Esophagus (tissue), 2 donors: Measurements from ENCODE around the gene NIT1. TPM values are rescaled to one million over a fixed set of nuclear protein-coding genes. Genes with fewer than 3 reads are reported as not detected.

Experiments used
- H3K27ac ChIP-seq, 2 donors: one replicate each; pipeline ENCODE4 v1.5.1; 2013; ENCODE audit warnings: low read depth in 2 of 2, mild to moderate bottlenecking in 2 of 2, inconsistent platforms in 1 of 2, low read length in 1 of 2, moderate library complexity in 1 of 2
- H3K27me3 ChIP-seq, 2 donors: one replicate each; pipeline ENCODE4 v1.6.1; 2013; ENCODE audit warnings: low read length in 2 of 2, control low read depth in 1 of 2, mild to moderate bottlenecking in 1 of 2; ENCODE audit not compliant: insufficient read depth in 2 of 2, control insufficient read depth in 1 of 2
- H3K36me3 ChIP-seq, 2 donors: one replicate each; pipeline ENCODE4 v1.6.1; 2013; ENCODE audit warnings: low read length in 1 of 2; ENCODE audit not compliant: control insufficient read depth in 2 of 2, insufficient read depth in 2 of 2
- H3K4me1 ChIP-seq, 2 donors: one replicate each; pipeline ENCODE4 v1.6.1; 2013; ENCODE audit warnings: low read length in 1 of 2; ENCODE audit not compliant: control insufficient read depth in 2 of 2, insufficient read depth in 2 of 2
- H3K4me3 ChIP-seq, 2 donors: one replicate each; pipeline ENCODE4 v1.5.1; 2013; ENCODE audit warnings: low read length in 2 of 2, mild to moderate bottlenecking in 2 of 2, low read depth in 1 of 2, moderate library complexity in 1 of 2
- H3K9me3 ChIP-seq, 2 donors: one replicate each; pipeline ENCODE4 v1.6.1; 2013; ENCODE audit warnings: mild to moderate bottlenecking in 2 of 2, low read depth in 1 of 2, low read length in 1 of 2, moderate library complexity in 1 of 2; ENCODE audit not compliant: control insufficient read depth in 2 of 2, insufficient read depth in 1 of 2
- WGBS, 2 donors: extraction: QIAGEN DNeasy Blood & Tissue Kit; methylation state at CpG; one replicate each; pipeline ENCODE4 v1.1.7; 2013; 5-methylcytosine and 5-hydroxymethylcytosine counted together
- polyA plus RNA-seq, 2 donors: library from polyadenylated mRNA; stranded (reverse); fragments of 200-250 nt; gene quantifications; one replicate each; pipeline ENCODE4 v1.2.3, GENCODE V29; 2013
- donor health status: healthy with polysubstance abuse.
- donor health status: Bipolar disorder and iron deficiency.

NIT1 gene
- polyA plus RNA-seq, 2 donors = 28.0 to 28.5 TPM

- Histone ChIP-seq H3K4me1 (peaks cover 0 to 28% of the 10 kb centered on the region in 2 donors), H3K9me3 (no peaks in the 10 kb centered on the region), H3K27me3 (no peaks in the 10 kb centered on the region), H3K27ac (peak overlapping the region; percentile 71 to 89), H3K4me3 (no peak overlapping the region), H3K36me3 (no peaks in the 10 kb centered on the region)
- 87 to 92% methylated on average over 7 of the region's 7 CpGs for WGBS, 2 donors
Measured at GRCh38 chr1:161091796-161092507, 26.0 kb upstream of the NIT1 start.

GRCh38 chr1:161092621-161093028, 25.3 kb upstream of the NIT1 start:
- Histone ChIP-seq H3K9me3 (no peaks in the 10 kb centered on the region), H3K27me3 (no peaks in the 10 kb centered on the region), H3K36me3 (no peaks in the 10 kb centered on the region), H3K4me1 (peaks cover 0 to 30% of the 10 kb centered on the region in 2 donors), H3K4me3 (no peak overlapping the region), H3K27ac (peak overlapping the region; percentile 71 to 89)
- 44 to 53% methylated on average over 3 of the region's 3 CpGs for WGBS, 2 donors

GRCh38 chr1:161094481-161094880, 23.4 kb upstream of the NIT1 start:
- H3K27me3 ChIP-seq = no peaks in the 10 kb centered on the region
- WGBS, 2 donors = 94 to 97% methylated on average over 14 of the region's 14 CpGs
- no peak overlapping the region for H3K27ac ChIP-seq
- peaks cover 0 to 35% of the 10 kb centered on the region in 2 donors for H3K4me1 ChIP-seq
- no peak overlapping the region for H3K4me3 ChIP-seq
- peaks cover 0 to 2% of the 10 kb centered on the region in 2 donors for H3K9me3 ChIP-seq
- H3K36me3 ChIP-seq = no peaks in the 10 kb centered on the region

DNA sequence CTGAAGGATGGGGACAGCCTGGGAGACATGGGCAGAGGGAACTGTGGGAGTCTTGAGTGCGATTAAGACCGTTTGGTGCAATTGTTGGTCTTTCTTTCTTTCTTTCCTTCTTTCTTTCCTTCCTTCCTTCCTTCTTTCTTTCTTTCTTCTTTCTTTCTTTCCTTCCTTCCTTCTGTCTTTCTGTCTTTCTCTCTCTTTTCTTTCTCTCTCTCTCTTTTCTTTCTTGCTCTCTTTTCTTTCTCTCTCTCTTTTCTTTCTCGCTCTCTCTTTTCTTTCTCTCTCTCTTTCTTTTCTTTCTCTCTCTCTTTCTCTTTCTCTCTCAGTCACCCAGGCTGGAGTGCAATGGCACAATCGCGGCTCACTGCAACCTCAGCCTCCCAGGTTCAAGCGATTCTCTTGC, 22.7 kb upstream of the NIT1 start:
- peaks cover 0 to 2% of the 10 kb centered on the region in 2 donors for H3K9me3 ChIP-seq
- no peak overlapping the region for H3K27ac ChIP-seq
- 95 to 96% methylated on average over 6 of the region's 6 CpGs for WGBS, 2 donors
- H3K27me3 ChIP-seq = no peaks in the 10 kb centered on the region
- peaks cover 0 to 3% of the 10 kb centered on the region in 2 donors for H3K36me3 ChIP-seq
- no peak overlapping the region for H3K4me3 ChIP-seq
- H3K4me1 ChIP-seq = peaks cover 0 to 31% of the 10 kb centered on the region in 2 donors

DNA sequence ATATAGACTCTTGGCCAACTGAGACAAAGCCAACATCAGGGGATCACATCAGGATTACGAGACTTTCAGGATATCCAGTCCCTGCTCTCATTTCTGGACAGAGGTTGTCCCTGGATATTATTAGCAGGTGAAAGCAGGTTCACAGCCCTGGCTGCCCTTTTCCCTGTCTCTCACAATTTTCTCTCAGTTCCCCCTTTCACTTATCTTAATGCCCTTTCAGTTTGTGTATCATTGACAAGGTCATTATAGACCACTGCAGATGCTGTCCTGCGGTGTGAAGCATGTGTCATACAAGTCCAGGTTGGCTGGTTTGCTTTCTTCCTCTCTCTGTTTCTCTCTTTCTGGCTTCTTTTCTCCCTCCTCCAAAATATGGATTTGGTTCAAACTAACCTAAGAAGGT, 21.9 kb upstream of the NIT1 start:
- WGBS, 2 donors = 82 to 83% methylated on average over 2 of the region's 2 CpGs
- peaks cover 0 to 3% of the 10 kb centered on the region in 2 donors for H3K36me3 ChIP-seq
- no peaks in the 10 kb centered on the region for H3K27me3 ChIP-seq
- H3K27ac ChIP-seq = peak overlapping the region; percentile 68 to 87
- H3K4me3 ChIP-seq = no peak overlapping the region
- peaks cover 0 to 2% of the 10 kb centered on the region in 2 donors for H3K9me3 ChIP-seq
- H3K4me1 ChIP-seq = peaks cover 0 to 31% of the 10 kb centered on the region in 2 donors

GRCh38 chr1:161096530-161096929, 21.4 kb upstream of the NIT1 start:
- 18 to 41% methylated on average over 1 of the region's 1 CpG for WGBS, 2 donors

DNA sequence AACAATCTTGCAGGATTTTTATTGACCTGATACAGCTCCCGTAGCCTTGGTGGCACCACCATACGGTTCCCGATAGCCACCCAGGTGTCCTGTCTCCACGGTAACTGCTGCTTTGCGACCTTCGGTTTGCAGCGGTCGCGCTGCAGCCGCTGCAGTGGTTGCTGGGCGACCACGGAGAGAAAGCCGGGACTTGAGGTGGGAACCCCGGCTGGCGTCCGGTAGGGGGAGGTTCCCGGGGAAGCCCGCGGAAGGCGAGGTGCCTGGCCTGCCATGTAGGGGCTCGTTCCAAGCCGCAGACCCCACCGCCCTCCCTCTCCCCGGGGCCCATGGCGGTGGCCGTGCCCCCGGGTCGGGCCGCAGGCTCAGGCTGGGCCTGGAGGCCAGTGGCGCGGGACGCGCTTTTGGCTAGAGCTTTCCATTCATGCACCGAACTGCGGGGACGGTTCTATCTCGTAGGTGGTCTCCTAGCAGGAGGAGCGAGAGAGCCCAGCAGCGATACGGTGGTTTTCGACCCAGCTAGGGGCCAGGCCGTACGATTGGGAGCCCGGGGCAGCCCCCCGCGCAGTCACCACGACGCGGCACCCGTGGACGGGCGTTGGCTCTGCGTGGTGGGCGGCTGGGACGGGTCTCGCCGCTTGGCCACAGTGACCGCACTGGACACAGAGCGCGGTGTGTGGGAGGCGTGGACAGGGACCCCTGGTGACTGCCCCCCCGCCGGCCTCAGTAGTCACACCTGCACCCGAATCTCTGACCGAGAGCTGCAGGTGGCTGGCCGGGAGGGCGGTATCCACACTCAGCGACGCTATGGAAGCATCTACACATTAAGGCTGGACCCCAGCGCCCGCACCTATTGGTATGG, 19.5 kb upstream of the NIT1 start, which contains the start of gene KLHDC9:
Gene KLHDC9, plus strand, starts transcription at position 152 of the 859 bp plus-strand sequence. Its CDS starts 175 bp downstream, at position 327.
- Histone ChIP-seq H3K36me3 (peaks cover 0 to 8% of the 10 kb centered on the region in 2 donors), H3K9me3 (peaks cover 0 to 2% of the 10 kb centered on the region in 2 donors), H3K4me3 (peak within 1 kb of the TSS; percentile 52 to 70), H3K27ac (peak within 1 kb of the TSS; percentile 62 to 81), H3K27me3 (no peaks in the 10 kb centered on the region), H3K4me1 (peaks cover 0 to 14% of the 10 kb centered on the region in 2 donors)
- WGBS, 2 donors = 6 to 7% methylated on average over 63 to 71 of the region's 71 CpGs

More at GRCh38 chr1:161096530-161096929, 21.4 kb upstream of the NIT1 start:
- no peaks in the 10 kb centered on the region for H3K27me3 ChIP-seq
- no peak overlapping the region for H3K4me3 ChIP-seq
- peaks cover 0 to 30% of the 10 kb centered on the region in 2 donors for H3K4me1 ChIP-seq
- H3K36me3 ChIP-seq = peaks cover 0 to 3% of the 10 kb centered on the region in 2 donors
- H3K9me3 ChIP-seq = peaks cover 0 to 2% of the 10 kb centered on the region in 2 donors
- H3K27ac ChIP-seq = peak overlapping the region; percentile 68 to 87

GRCh38 chr1:161099090-161099802, 18.7 kb upstream of the NIT1 start:
- Histone ChIP-seq H3K4me1 (peaks cover 0 to 14% of the 10 kb centered on the region in 2 donors), H3K36me3 (peaks cover 0 to 8% of the 10 kb centered on the region in 2 donors), H3K27me3 (no peaks in the 10 kb centered on the region), H3K27ac (no peak overlapping the region), H3K9me3 (peaks cover 0 to 2% of the 10 kb centered on the region in 2 donors), H3K4me3 (no peak overlapping the region)
- 76 to 79% methylated on average over 9 of the region's 9 CpGs for WGBS, 2 donors

DNA sequence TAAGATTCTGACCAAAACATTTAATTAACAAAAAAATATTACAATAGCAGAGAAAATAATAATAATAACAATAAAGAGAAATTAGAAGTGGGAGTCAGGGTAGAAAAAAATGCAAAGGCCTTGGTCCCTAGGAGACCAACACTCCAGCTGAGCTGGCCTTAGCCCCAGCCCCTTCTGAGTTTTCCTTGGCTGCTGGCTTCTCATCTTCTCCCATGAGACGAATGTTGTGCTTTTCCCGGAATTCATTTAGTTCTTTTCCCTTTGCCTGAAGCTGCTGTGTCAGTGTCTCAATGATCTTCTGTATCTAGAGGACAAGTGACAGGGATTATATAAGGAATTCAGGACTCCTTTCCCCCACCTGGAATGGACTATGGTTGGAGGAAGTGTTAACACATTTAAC, 17.3 kb upstream of the NIT1 start:
- Histone ChIP-seq H3K27ac (no peak overlapping the region), H3K27me3 (no peaks in the 10 kb centered on the region), H3K36me3 (peaks cover 0 to 8% of the 10 kb centered on the region in 2 donors), H3K9me3 (peaks cover 0 to 2% of the 10 kb centered on the region in 2 donors), H3K4me3 (no peak overlapping the region), H3K4me1 (peaks cover 0 to 11% of the 10 kb centered on the region in 2 donors)
- WGBS, 2 donors = 67 to 72% methylated on average over 2 of the region's 2 CpGs
